H1 (cell line): Measurements from ENCODE around the gene RXRA. TPM values are rescaled to one million over a fixed set of nuclear protein-coding genes. Genes with fewer than 3 reads are reported as not detected.

Source experiments
- CTCF ChIA-PET: fragments of 300-600 bp; sonication (Branson Sonifier 250); formaldehyde crosslinking; loops from one replicate; lab custom pipeline; 2021; ENCODE audit not compliant: partially characterized antibody; lab: Charles Lee
- POLR2A ChIA-PET: fragments of 300-600 bp; sonication (Branson Sonifier 250); formaldehyde crosslinking; loops from one replicate; lab custom pipeline; 2021; ENCODE audit warnings: inconsistent platforms; ENCODE audit not compliant: partially characterized antibody; lab: Charles Lee
- DNase-seq, 2 experiments: peaks; one replicate each; pipeline versions ENCODE4 v3.0.0 to v3.0.0-alpha.2; 2010 to 2022; ENCODE audit warnings: low spot score in 2 of 2, low read depth in 1 of 2, mixed read lengths in 1 of 2
- FAIRE-seq: peaks from 2 replicates; lab custom pipeline; 2011; peaks lifted over from hg19 to GRCh38; lab: Jason Lieb, UNC
- H2AFZ ChIP-seq: 2 replicates; pipeline ENCODE4 v1.8.1; 2012; ENCODE audit warnings: low read length, inconsistent platforms
- H2AK5ac ChIP-seq: 2 replicates; pipeline ENCODE4 v1.6.1; 2013; ENCODE audit warnings: low read depth, low read length
- H2BK120ac ChIP-seq: replicated peaks from 2 replicates; pipeline ENCODE3; 2013; ENCODE audit warnings: low read depth, low read length, inconsistent platforms
- H2BK12ac ChIP-seq: 2 replicates; pipeline ENCODE4 v1.6.1; 2013; ENCODE audit warnings: low read depth, low read length
- H2BK15ac ChIP-seq: 2 replicates; pipeline ENCODE4 v1.6.1; 2013; ENCODE audit warnings: low read length
- H2BK20ac ChIP-seq: 2 replicates; pipeline ENCODE4 v1.6.1; 2013; ENCODE audit warnings: low read length
- H2BK5ac ChIP-seq: 2 replicates; pipeline ENCODE4 v1.6.1; 2013; ENCODE audit warnings: low read depth, low read length
- H3K14ac ChIP-seq: 2 replicates; pipeline ENCODE4 v1.6.1; 2013; ENCODE audit warnings: inconsistent platforms; ENCODE audit not compliant: insufficient read length
- H3K18ac ChIP-seq: 2 replicates; pipeline ENCODE4 v1.6.1; 2013; ENCODE audit warnings: low read length; ENCODE audit errors: extremely low read depth
- H3K23ac ChIP-seq: 2 replicates; pipeline ENCODE4 v1.6.1; 2013; ENCODE audit warnings: inconsistent platforms; ENCODE audit not compliant: insufficient read length
- H3K23me2 ChIP-seq: 2 replicates; pipeline ENCODE4 v1.6.1; 2013; ENCODE audit warnings: low read depth, low read length
- H3K27ac ChIP-seq: 2 replicates; pipeline ENCODE4 v1.6.1; 2011; ENCODE audit warnings: low read depth, low read length, inconsistent platforms
- H3K27me3 ChIP-seq, 4 experiments: replicated peaks in 1 of 4; 1 replicate in 1 of 4; 2 replicates in 3 of 4; pipeline versions ENCODE4 v1.6.1 to v1.8.1; 2011 to 2013; ENCODE audit warnings: low read length in 3 of 4, mild to moderate bottlenecking in 3 of 4, inconsistent platforms in 2 of 4, mixed read lengths in 2 of 4, moderate library complexity in 1 of 4; ENCODE audit not compliant: control insufficient read depth in 3 of 4, insufficient read depth in 3 of 4; ENCODE audit errors: extremely low read depth in 1 of 4
- H3K36me3 ChIP-seq, 4 experiments: 2 replicates each; pipeline versions ENCODE4 v1.6.1 to v1.8.1; 2011 to 2013; ENCODE audit warnings: mild to moderate bottlenecking in 4 of 4, low read length in 3 of 4, moderate library complexity in 2 of 4, control low read depth in 1 of 4, inconsistent platforms in 1 of 4; ENCODE audit not compliant: insufficient read depth in 4 of 4, control insufficient read depth in 2 of 4
- H3K4ac ChIP-seq: replicated peaks from 2 replicates; pipeline ENCODE3; 2013; ENCODE audit warnings: low read length, low read depth, mixed read lengths, inconsistent platforms; ENCODE audit not compliant: insufficient read length
- H3K4me1 ChIP-seq, 4 experiments: replicated peaks in 1 of 4; 1 replicate in 1 of 4; 2 replicates in 3 of 4; pipeline versions ENCODE4 v1.6.1 to v1.8.1; 2011 to 2013; ENCODE audit warnings: low read length in 3 of 4, inconsistent platforms in 2 of 4, mixed read lengths in 1 of 4; ENCODE audit not compliant: insufficient read depth in 4 of 4, control insufficient read depth in 3 of 4
- H3K4me2 ChIP-seq, 2 experiments: 2 replicates each; pipeline versions ENCODE4 v1.6.1 to v1.8.1; 2011 to 2013; ENCODE audit warnings: low read depth in 2 of 2, low read length in 2 of 2, control low read depth in 1 of 2, inconsistent platforms in 1 of 2, mild to moderate bottlenecking in 1 of 2; ENCODE audit not compliant: insufficient read depth in 1 of 2
- H3K4me3 ChIP-seq, 4 experiments: fragments of 200-600, 300-600 bp in 1 of 4; sonication (generic), shearing (Covaris generic), sonication (Bioruptor Twin) in 1 of 4; 2 replicates each; pipeline versions ENCODE4 v1.5.1 to v1.8.1; 2011 to 2016; ENCODE audit warnings: low read length in 4 of 4, low read depth in 3 of 4, control low read depth in 2 of 4, inconsistent platforms in 2 of 4, mild to moderate bottlenecking in 2 of 4, mixed read lengths in 1 of 4, moderate library complexity in 1 of 4; ENCODE audit not compliant: insufficient read depth in 2 of 4; ENCODE audit errors: extremely low read depth in 1 of 4
- H3K56ac ChIP-seq: replicated peaks from 2 replicates; pipeline ENCODE3; 2013; ENCODE audit warnings: low read depth, mild to moderate bottlenecking, mixed read lengths, low read length, inconsistent platforms; ENCODE audit not compliant: insufficient read length
- H3K79me1 ChIP-seq: 2 replicates; pipeline ENCODE4 v1.6.1; 2013; ENCODE audit warnings: low read depth, low read length, control low read depth
- H3K79me2 ChIP-seq, 2 experiments: 2 replicates each; pipeline versions ENCODE4 v1.6.1 to v1.8.1; 2012 to 2013; ENCODE audit warnings: low read length in 2 of 2, mild to moderate bottlenecking in 2 of 2, inconsistent platforms in 1 of 2; ENCODE audit not compliant: insufficient read depth in 2 of 2, control insufficient read depth in 1 of 2
- H3K9ac ChIP-seq, 4 experiments: replicated peaks in 1 of 4; 1 replicate in 1 of 4; 2 replicates in 3 of 4; pipeline versions ENCODE4 v1.6.1 to v1.8.1; 2011 to 2013; ENCODE audit warnings: low read depth in 3 of 4, low read length in 3 of 4, control low read depth in 2 of 4, mild to moderate bottlenecking in 2 of 4, moderate library complexity in 2 of 4, inconsistent platforms in 1 of 4; ENCODE audit errors: extremely low read depth in 1 of 4
- H3K9me3 ChIP-seq, 2 experiments: 2 replicates each; pipeline versions ENCODE4 v1.6.1 to v1.8.1; 2012 to 2013; ENCODE audit warnings: mild to moderate bottlenecking in 2 of 2, moderate library complexity in 2 of 2, control low read depth in 1 of 2, inconsistent platforms in 1 of 2, low read depth in 1 of 2, low read length in 1 of 2, mixed read lengths in 1 of 2; ENCODE audit not compliant: insufficient read depth in 2 of 2
- H4K20me1 ChIP-seq, 2 experiments: replicated peaks in 1 of 2; 2 replicates each; pipeline versions ENCODE3 to v1.8.1; 2011 to 2013; ENCODE audit warnings: inconsistent platforms in 2 of 2, low read length in 2 of 2, mild to moderate bottlenecking in 1 of 2; ENCODE audit not compliant: insufficient read depth in 2 of 2, control insufficient read depth in 1 of 2
- H4K5ac ChIP-seq: 2 replicates; pipeline ENCODE4 v1.6.1; 2013; ENCODE audit warnings: low read length, low read depth, mixed read lengths, inconsistent platforms; ENCODE audit not compliant: insufficient read length
- H4K8ac ChIP-seq: 2 replicates; pipeline ENCODE4 v1.8.0; 2013; ENCODE audit warnings: mild to moderate bottlenecking, moderate library complexity, low read length, inconsistent platforms; ENCODE audit not compliant: insufficient read depth; ENCODE audit errors: extremely low read depth
- H4K91ac ChIP-seq: replicated peaks from 2 replicates; pipeline ENCODE3; 2013; ENCODE audit warnings: low read length, mixed read lengths, inconsistent platforms; ENCODE audit not compliant: insufficient read length
- GABPA ChIP-seq: IDR thresholded peaks from 2 replicates; pipeline ENCODE4 v1.6.1; 2011; ENCODE audit warnings: mild to moderate bottlenecking, low read length, moderate library complexity, borderline replicate concordance; ENCODE audit not compliant: insufficient read depth
- GTF2F1 ChIP-seq: IDR thresholded peaks from 2 replicates; pipeline ENCODE4 v1.6.1; 2012; ENCODE audit warnings: low read depth, low read length, improper control_type of control experiment, borderline replicate concordance
- RFX5 ChIP-seq: IDR thresholded peaks from 2 replicates; pipeline ENCODE4 v1.6.1; 2011; ENCODE audit warnings: low read depth, low read length, improper control_type of control experiment, borderline replicate concordance
- WGBS, 2 experiments: shearing (Covaris generic) in 1 of 2; methylation state at CpG; one replicate each; pipeline versions ENCODE4 v1.1.6 to v1.1.7; 2013 to 2015; ENCODE audit warnings: low lambda C conversion rate in 2 of 2, mixed read lengths in 2 of 2, inconsistent platforms in 1 of 2, low coverage in 1 of 2, missing lambda C conversion rate in 1 of 2; ENCODE audit not compliant: insufficient replicate concordance in 2 of 2, insufficient coverage in 1 of 2, insufficient read length in 1 of 2; ENCODE audit errors: extremely low coverage in 1 of 2, missing lambda C conversion rate in 1 of 2; 5-methylcytosine and 5-hydroxymethylcytosine counted together
- polyA plus RNA-seq, 7 experiments: library from polyadenylated mRNA; depleted of rRNA in 3 of 7; stranded (reverse) in 5 of 7; unstranded in 2 of 7; fragments of >200 nt in 5 of 7; fragments of 200-250 nt in 2 of 7; gene quantifications; 1 replicate in 5 of 7; 2 replicates in 1 of 7; 4 replicates in 1 of 7; pipeline versions ENCODE4 v1.2.1 to v1.2.3, GENCODE V29; 2011 to 2013; ENCODE audit warnings: missing spikeins in 2 of 7, mixed read lengths in 2 of 7
- total RNA-seq: library from RNA; stranded (reverse); fragmentation: NEBNext Ultra II Directional; extraction: Animal tissue kit (Norgen Biotek cat#: 25700); gene quantifications from 2 replicates; pipeline ENCODE4 v1.2.1, GENCODE V29; 2021
- TF ChIP-seq, protein P1 (sequence below): IDR thresholded peaks from 2 replicates; pipeline ENCODE4 v1.6.1; 2012; ENCODE audit warnings: low read length, inconsistent platforms

The RXRA gene
- total and polyA plus RNA-seq, 2 of the 8 experiments (the other 6 are each of a cell fraction or from before 2014, with no cell fraction given) = 9.8 to 29.4 TPM

DNA sequence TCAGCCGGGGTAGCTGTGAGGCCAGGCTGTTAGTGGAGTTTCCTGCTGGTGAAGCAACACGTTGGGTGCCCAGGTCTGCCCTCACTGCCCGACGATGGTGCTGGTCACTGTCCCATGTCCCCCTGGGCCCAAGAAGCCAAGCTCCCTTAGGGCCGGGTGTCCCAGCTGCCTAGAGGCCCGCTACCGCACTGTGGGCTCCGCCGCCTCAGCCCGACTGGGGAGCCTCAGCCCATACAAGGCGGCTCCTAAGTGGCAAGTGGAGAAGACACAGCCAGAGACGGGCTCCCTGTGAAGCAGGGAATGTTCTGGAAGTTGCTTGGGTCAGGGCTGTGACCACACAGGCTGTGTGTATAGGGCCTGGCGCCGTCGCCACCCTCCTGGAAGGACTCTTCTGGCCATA lies 96.9 kb downstream of the RXRA start:
- no peak overlapping the region for H3K14ac ChIP-seq
- H3K4ac ChIP-seq = no peak overlapping the region
- 89% methylated on average over 15 of the region's 15 CpGs; no CpG with 5 or more reads in 1 of the 2 experiments for WGBS, 2 experiments
- H4K8ac ChIP-seq = no peak overlapping the region
- no peak overlapping the region for H2BK120ac ChIP-seq
- TF ChIP-seq GTF2F1 = no peak
- TF ChIP-seq GABPA = no peak
- no peak for TF ChIP-seq RFX5
- TF ChIP-seq, protein P1, sequence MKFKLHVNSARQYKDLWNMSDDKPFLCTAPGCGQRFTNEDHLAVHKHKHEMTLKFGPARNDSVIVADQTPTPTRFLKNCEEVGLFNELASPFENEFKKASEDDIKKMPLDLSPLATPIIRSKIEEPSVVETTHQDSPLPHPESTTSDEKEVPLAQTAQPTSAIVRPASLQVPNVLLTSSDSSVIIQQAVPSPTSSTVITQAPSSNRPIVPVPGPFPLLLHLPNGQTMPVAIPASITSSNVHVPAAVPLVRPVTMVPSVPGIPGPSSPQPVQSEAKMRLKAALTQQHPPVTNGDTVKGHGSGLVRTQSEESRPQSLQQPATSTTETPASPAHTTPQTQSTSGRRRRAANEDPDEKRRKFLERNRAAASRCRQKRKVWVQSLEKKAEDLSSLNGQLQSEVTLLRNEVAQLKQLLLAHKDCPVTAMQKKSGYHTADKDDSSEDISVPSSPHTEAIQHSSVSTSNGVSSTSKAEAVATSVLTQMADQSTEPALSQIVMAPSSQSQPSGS = no peak
- H2AK5ac ChIP-seq = no peak overlapping the region
- FAIRE-seq = no peak
- H2AFZ ChIP-seq = no peak overlapping the region
- H4K91ac ChIP-seq = no peak overlapping the region
- no peak overlapping the region for H3K18ac ChIP-seq
- DNase-seq = no peak
- no peak overlapping the region for H2BK15ac ChIP-seq
- H3K79me2 ChIP-seq = no peaks in the 10 kb centered on the region
- H3K36me3 ChIP-seq = no peaks in the 10 kb centered on the region; a peak in 1 of 8 replicates
- no peak overlapping the region for H2BK5ac ChIP-seq
- no peaks in the 10 kb centered on the region for H3K79me1 ChIP-seq
- H3K27me3 ChIP-seq = no peaks in the 10 kb centered on the region
- H3K9me3 ChIP-seq = no peaks in the 10 kb centered on the region
- no peak overlapping the region for H3K4me3 ChIP-seq
- no peak overlapping the region for H3K56ac ChIP-seq
- no peak overlapping the region for H3K23ac ChIP-seq
- no peak overlapping the region for H3K27ac ChIP-seq
- H2BK12ac ChIP-seq = no peak overlapping the region
- H3K23me2 ChIP-seq = no peaks in the 10 kb centered on the region
- H2BK20ac ChIP-seq = no peak overlapping the region
- H4K5ac ChIP-seq = no peak overlapping the region
- no peak overlapping the region for H3K4me2 ChIP-seq
- ChIA-PET CTCF (interaction anchor here (0.9 to 1.3 kb wide), 2 partner anchors 20 to 251 kb away, joined by 3 to 7 read pairs; no protein-coding TSS in a partner anchor), POLR2A (interaction anchor here (0.7 kb wide), 2 partner anchors 178 to 252 kb away, joined by 3 read pairs; no protein-coding TSS in a partner anchor)
- no peak overlapping the region for H3K9ac ChIP-seq
- H4K20me1 ChIP-seq = peaks cover 2 to 6% of the 10 kb centered on the region in 2 experiments
- peaks cover 0 to 3% (median 0%) of the 10 kb centered on the region in 4 experiments; a peak in 1 of 7 replicates for H3K4me1 ChIP-seq
